ENCODE results near the gene RARG.

The RARG gene

GRCh38 chr12:53161119-53161911, 70.7 kb downstream of the RARG start:
- no peak for DNase-seq

GRCh38 chr12:53160673-53161072, 71.3 kb downstream of the RARG start:
- no peak for DNase-seq

Measured in NCI-H510A treated with DMSO at 0.1 percent for 48 hours (cell line).